Measurements from ENCODE around the gene NOX5.

GRCh38 chr15:69060744-69061143, 46.2 kb downstream of the NOX5 start:
- no peak for TF ChIP-seq CTCF (IDR thresholded peaks at IDR 0.05)
- TF ChIP-seq POLR2A (IDR thresholded peaks at IDR 0.05), result no peak
